IMR-90 (cell line): ENCODE results near the gene RUNX2. TPM values are rescaled to one million over a fixed set of nuclear protein-coding genes. Genes with fewer than 3 reads are reported as not detected.

Experiments used
- ATAC-seq: fragments of 200-7000 bp; cut with Tn5 transposase; 2 replicates; pipeline ENCODE4 v1.9.1; 2020; ENCODE audit warnings: low read depth, mild to moderate bottlenecking, moderate library complexity
- BruUV-seq: library from RNA; stranded (reverse); fragments of 400-500 nt; replicated peaks from 2 replicates; lab custom pipeline; 2021; lab: Mats Ljungman, UMichigan
- CTCF ChIA-PET: fragments of 300-600 bp; formaldehyde crosslinking; extraction: SDS; loops from one replicate; lab custom pipeline; 2021; ENCODE audit warnings: antibody characterized with exemption; lab: Yijun Ruan, JAX
- POLR2A ChIA-PET: fragments of 300-600 bp; sonication (Branson Sonifier 250); formaldehyde crosslinking; loops from one replicate; lab custom pipeline; 2022; ENCODE audit warnings: antibody characterized with exemption; ENCODE audit not compliant: unreplicated experiment; lab: Charles Lee
- DNase-seq: peaks from one replicate; pipeline ENCODE4 v3.0.0; 2013
- H2AFZ ChIP-seq: replicated peaks from 2 replicates; pipeline ENCODE3; 2013; ENCODE audit warnings: low read length, mild to moderate bottlenecking; ENCODE audit not compliant: poor library complexity
- H2AK5ac ChIP-seq: 2 replicates; pipeline ENCODE4 v1.6.1; 2013; ENCODE audit warnings: low read depth, low read length, inconsistent platforms
- H2AK9ac ChIP-seq: replicated peaks from 2 replicates; pipeline ENCODE3; 2013; ENCODE audit warnings: mild to moderate bottlenecking, low read depth, low read length, moderate library complexity; ENCODE audit not compliant: poor library complexity
- H2BK120ac ChIP-seq: 2 replicates; pipeline ENCODE4 v1.6.1; 2013; ENCODE audit warnings: low read depth, low read length, inconsistent platforms
- H2BK15ac ChIP-seq: 3 replicates; pipeline ENCODE4 v1.6.1; 2013; ENCODE audit warnings: low read depth, low read length, inconsistent platforms
- H2BK20ac ChIP-seq: 2 replicates; pipeline ENCODE4 v1.6.1; 2013; ENCODE audit warnings: low read depth, mild to moderate bottlenecking, inconsistent platforms, low read length, moderate library complexity
- H2BK5ac ChIP-seq: 2 replicates; pipeline ENCODE4 v1.6.1; 2013; ENCODE audit warnings: mild to moderate bottlenecking, low read depth, low read length, inconsistent platforms; ENCODE audit not compliant: poor library complexity, severe bottlenecking
- H3K14ac ChIP-seq: replicated peaks from 2 replicates; pipeline ENCODE4 v1.6.1; 2013; ENCODE audit warnings: low read depth, low read length, inconsistent platforms
- H3K18ac ChIP-seq: 2 replicates; pipeline ENCODE4 v1.6.1; 2013; ENCODE audit warnings: low read depth, low read length, control low read depth
- H3K23ac ChIP-seq: 2 replicates; pipeline ENCODE4 v1.6.1; 2013; ENCODE audit warnings: low read depth, low read length, inconsistent platforms
- H3K27ac ChIP-seq: 2 replicates; pipeline ENCODE4 v1.5.1; 2013; ENCODE audit warnings: mild to moderate bottlenecking, control low read depth, low read length; ENCODE audit not compliant: insufficient read depth
- H3K27me3 ChIP-seq: 2 replicates; pipeline ENCODE4 v1.6.1; 2013; ENCODE audit warnings: low read length; ENCODE audit not compliant: control insufficient read depth, insufficient read depth
- H3K36me3 ChIP-seq: 2 replicates; pipeline ENCODE4 v1.6.1; 2013; ENCODE audit warnings: low read length, mixed read lengths; ENCODE audit not compliant: control insufficient read depth, insufficient read depth
- H3K4ac ChIP-seq: 2 replicates; pipeline ENCODE4 v1.6.1; 2013; ENCODE audit warnings: low read depth, low read length, inconsistent platforms
- H3K4me1 ChIP-seq: 2 replicates; pipeline ENCODE4 v1.6.1; 2013; ENCODE audit warnings: low read length, mixed read lengths; ENCODE audit not compliant: control insufficient read depth, insufficient read depth
- H3K4me2 ChIP-seq: 2 replicates; pipeline ENCODE4 v1.6.1; 2013; ENCODE audit warnings: low read depth, mild to moderate bottlenecking, control low read depth, low read length, moderate library complexity
- H3K4me3 ChIP-seq: 2 replicates; pipeline ENCODE4 v1.5.1; 2013; ENCODE audit warnings: low read depth, mild to moderate bottlenecking, control low read depth, low read length, moderate library complexity; ENCODE audit not compliant: insufficient read depth
- H3K56ac ChIP-seq: 2 replicates; pipeline ENCODE4 v1.6.1; 2013; ENCODE audit warnings: low read length, inconsistent platforms; ENCODE audit not compliant: insufficient read depth; ENCODE audit errors: extremely low read depth
- H3K79me1 ChIP-seq, 2 experiments: 2 replicates each; pipeline ENCODE4 v1.6.1; 2013; ENCODE audit warnings: low read length in 2 of 2, inconsistent platforms in 1 of 2, low read depth in 1 of 2
- H3K9ac ChIP-seq: 2 replicates; pipeline ENCODE4 v1.6.1; 2013; ENCODE audit warnings: low read depth, low read length, control low read depth
- H3K9me1 ChIP-seq: 2 replicates; pipeline ENCODE4 v1.6.1; 2013; ENCODE audit warnings: low read length, inconsistent platforms; ENCODE audit not compliant: insufficient read depth
- H3K9me3 ChIP-seq: 2 replicates; pipeline ENCODE4 v1.6.1; 2013; ENCODE audit warnings: low read length; ENCODE audit not compliant: control insufficient read depth, insufficient read depth
- H4K20me1 ChIP-seq: 2 replicates; pipeline ENCODE4 v1.6.1; 2013; ENCODE audit warnings: low read length, inconsistent platforms; ENCODE audit not compliant: insufficient read depth
- H4K5ac ChIP-seq: 2 replicates; pipeline ENCODE4 v1.6.1; 2013; ENCODE audit warnings: mild to moderate bottlenecking, low read depth, low read length, control low read depth
- H4K8ac ChIP-seq, 2 experiments: 2 replicates each; pipeline ENCODE4 v1.6.1; 2013; ENCODE audit warnings: low read depth in 2 of 2, low read length in 2 of 2, control low read depth in 1 of 2, inconsistent platforms in 1 of 2
- H4K91ac ChIP-seq: 2 replicates; pipeline ENCODE4 v1.6.1; 2013; ENCODE audit warnings: low read depth, low read length, inconsistent platforms; ENCODE audit not compliant: insufficient read depth
- BHLHE40 ChIP-seq: fragments of 150-350 bp; IDR thresholded peaks from 2 replicates; pipeline ENCODE4 v1.6.1; 2016; ENCODE audit warnings: mild to moderate bottlenecking, low read depth, low read length
- CEBPB ChIP-seq: IDR thresholded peaks from 2 replicates; pipeline ENCODE4 v1.6.1; 2012; ENCODE audit warnings: low read depth, low read length, improper control_type of control experiment
- CHD1 ChIP-seq: IDR thresholded peaks from 2 replicates; pipeline ENCODE4 v1.6.1; 2012; ENCODE audit warnings: low read depth, low read length, improper control_type of control experiment
- FOS ChIP-seq: fragments of 150-350 bp; IDR thresholded peaks from 2 replicates; pipeline ENCODE4 v1.6.1; 2016; ENCODE audit warnings: low read depth, low read length
- MAFK ChIP-seq: IDR thresholded peaks from 2 replicates; pipeline ENCODE4 v1.6.1; 2012; ENCODE audit warnings: low read depth, low read length, improper control_type of control experiment
- MXI1 ChIP-seq: IDR thresholded peaks from 2 replicates; pipeline ENCODE4 v1.6.1; 2012; ENCODE audit warnings: low read depth, mild to moderate bottlenecking, low read length, moderate library complexity, borderline replicate concordance
- NFE2L2 ChIP-seq: fragments of 150-350 bp; IDR thresholded peaks from 2 replicates; pipeline ENCODE4 v1.6.1; 2016; ENCODE audit warnings: low read depth, mild to moderate bottlenecking, low read length
- POLR2A ChIP-seq: IDR thresholded peaks from 2 replicates; pipeline ENCODE4 v1.6.1; 2012; ENCODE audit warnings: mild to moderate bottlenecking, low read depth, low read length
- RAD21 ChIP-seq: IDR thresholded peaks from 2 replicates; pipeline ENCODE4 v1.6.1; 2012; ENCODE audit warnings: low read length, improper control_type of control experiment
- RFX5 ChIP-seq: IDR thresholded peaks from 2 replicates; pipeline ENCODE4 v1.8.0; 2012; ENCODE audit warnings: low read depth, mild to moderate bottlenecking, low read length, moderate library complexity
- SMC3 ChIP-seq: fragments of 150-350 bp; IDR thresholded peaks from 2 replicates; pipeline ENCODE4 v1.6.1; 2016; ENCODE audit warnings: low read depth, mild to moderate bottlenecking, antibody characterized with exemption, low read length, moderate library complexity
- WGBS, 2 experiments: methylation state at CpG; one replicate each; pipeline versions ENCODE4 v1.1.5 to v1.1.7; 2013; ENCODE audit warnings: missing lambda C conversion rate in 2 of 2; ENCODE audit not compliant: insufficient read length in 1 of 2; ENCODE audit errors: extremely low coverage in 2 of 2; 5-methylcytosine and 5-hydroxymethylcytosine counted together
- dilution Hi-C: fragments of 300-500 bp; cut with HindIII; formaldehyde crosslinking; loops from one replicate; pipeline ENCODE4 v1.14.3; 2018; ENCODE audit warnings: low sequenced_read_pairs; ENCODE audit not compliant: unreplicated experiment
- in situ Hi-C: fragments of 300-500 bp; cut with MboI; formaldehyde crosslinking; loops from 3 replicates; pipeline ENCODE4 v1.14.3; 2019; ENCODE audit warnings: low sequenced_read_pairs, inconsistent platforms, mixed read lengths
- intact Hi-C: fragments of 100-400 bp; cut with micrococcal nuclease; formaldehyde crosslinking; loops from 2 replicates; pipeline ENCODE4 v1.10.0; 2022
- polyA plus RNA-seq, 3 experiments: library from polyadenylated mRNA; depleted of rRNA; stranded (reverse); fragments of >200 nt; gene quantifications; 2 replicates each; pipeline ENCODE4 v1.2.3, GENCODE V29; 2012; ENCODE audit warnings: low replicate concordance in 1 of 3
- total RNA-seq: library from RNA; depleted of rRNA; stranded (reverse); fragments of >200 nt; gene quantifications from 2 replicates; pipeline ENCODE4 v1.2.3, GENCODE V29; 2012
- TF ChIP-seq, protein P1 (sequence below): fragments of 150-350 bp; IDR thresholded peaks from 2 replicates; pipeline ENCODE4 v1.6.1; 2017; ENCODE audit warnings: mild to moderate bottlenecking, antibody characterized with exemption, low read length, low read depth
- TF ChIP-seq, protein P2 (sequence below): conservative IDR thresholded peaks from 2 replicates; pipeline ENCODE4 v1.5.1; 2012; ENCODE audit warnings: mild to moderate bottlenecking, low read depth, low read length, improper control_type of control experiment
- TF ChIP-seq, protein P3 (sequence below): fragments of 150-350 bp; IDR thresholded peaks from 2 replicates; pipeline ENCODE4 v1.6.1; 2016; ENCODE audit warnings: low read depth, mild to moderate bottlenecking, low read length, moderate library complexity, borderline replicate concordance

Gene RUNX2
- total and polyA plus RNA-seq, 2 of the 4 experiments (the other 2 are of a cell fraction) = 2.3 to 4.7 TPM

DNA sequence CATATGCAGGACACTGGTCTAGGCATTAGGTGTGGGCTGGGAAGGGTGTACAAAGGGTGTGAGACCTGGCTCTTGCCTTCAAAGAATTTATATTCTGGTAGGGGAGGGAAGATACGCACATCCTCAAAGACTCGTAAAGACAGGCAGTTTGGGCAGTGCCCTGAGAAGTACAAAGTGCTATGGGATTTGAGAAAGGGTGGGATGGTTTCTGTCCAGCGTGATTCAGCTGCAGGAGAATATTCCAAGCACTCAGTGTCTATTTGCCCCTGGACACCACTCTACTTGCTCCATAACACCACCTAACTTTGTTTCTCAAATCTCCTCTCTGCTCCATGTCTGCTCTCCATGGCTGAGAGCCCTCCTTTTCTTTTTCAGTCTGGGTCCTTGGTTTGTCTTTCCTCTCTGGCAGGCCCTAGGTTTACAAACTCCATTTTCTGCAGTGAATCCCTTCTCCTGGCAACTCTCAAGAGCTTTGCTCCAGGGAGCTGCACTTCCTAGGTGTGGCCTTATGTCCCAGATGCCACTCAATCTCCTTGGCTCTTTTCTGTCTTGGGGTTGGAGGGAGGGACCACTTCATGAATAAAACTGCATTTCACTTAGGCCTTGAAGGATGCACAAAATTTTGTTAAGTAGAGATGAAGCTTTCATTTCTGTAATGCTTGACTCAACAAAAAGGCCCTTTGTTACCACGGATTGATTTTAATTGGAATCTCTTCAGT is 377.2 kb downstream of the RUNX2 start:
- CTCF ChIA-PET = interaction anchor here (0.8 kb wide), 1 partner anchor 9 kb away, joined by 4 read pairs; no protein-coding TSS in a partner anchor
- H3K27ac ChIP-seq = no peak overlapping the region

More for the DNA sequence above, 377.2 kb downstream of the RUNX2 start:
- H2BK15ac ChIP-seq = peak overlapping the region; percentile 9; the same call in 2 of the 3 replicates
- no peak overlapping the region for H4K91ac ChIP-seq
- intact Hi-C loops = no loop called here
- no peak for DNase-seq
- no peaks in the 10 kb centered on the region for H4K20me1 ChIP-seq
- no peak overlapping the region for H4K5ac ChIP-seq
- no peak overlapping the region for H3K4me3 ChIP-seq
- no peaks in the 10 kb centered on the region for H3K27me3 ChIP-seq
- no peak overlapping the region for H2AFZ ChIP-seq
- dilution Hi-C loops = no loop called here
- no peak overlapping the region for H2BK5ac ChIP-seq
- WGBS, 2 experiments = no CpG with 5 or more reads among the region's 4 CpGs
- H2BK120ac ChIP-seq = peak overlapping the region; percentile 46; the same call in 1 of the 2 replicates
- H3K56ac ChIP-seq = no peak overlapping the region
- no peaks in the 10 kb centered on the region for H3K9me3 ChIP-seq
- no peak overlapping the region for H3K23ac ChIP-seq
- no peak overlapping the region for H2AK9ac ChIP-seq
- H3K4me2 ChIP-seq = no peak overlapping the region
- H3K4ac ChIP-seq = 0 out of 2 replicates have a peak overlapping the region, but pooled peaks have one; percentile 19
- H3K4me1 ChIP-seq = peaks cover 5% of the 10 kb centered on the region; the same call in 1 of the 2 replicates
- H3K14ac ChIP-seq = no peak overlapping the region
- no peaks in the 10 kb centered on the region for H3K36me3 ChIP-seq
- H2AK5ac ChIP-seq = no peak overlapping the region
- H3K18ac ChIP-seq = 0 out of 2 replicates have a peak overlapping the region, but pooled peaks have one; percentile 29
- BruUV-seq = no TSS peak
- no peak overlapping the region for H3K9ac ChIP-seq
- H4K8ac ChIP-seq = no peak overlapping the region
- H3K79me1 ChIP-seq = no peaks in the 10 kb centered on the region
- H3K9me1 ChIP-seq = 0 out of 2 replicates have a peak, but pooled peaks cover 5% of the 10 kb centered on the region
- in situ Hi-C loops = loop anchor here (25.0 kb wide), 2 partner anchors 618 to 1218 kb away; no protein-coding TSS in a partner anchor
- POLR2A ChIA-PET = no interaction called here
- ATAC-seq = no peak
- H2BK20ac ChIP-seq = no peak overlapping the region
- no peak for TF ChIP-seq FOS
- no peak for TF ChIP-seq CEBPB
- no peak for TF ChIP-seq RFX5
- no peak for TF ChIP-seq MAFK
- TF ChIP-seq SMC3 = no peak
- no peak for TF ChIP-seq BHLHE40
- TF ChIP-seq, protein P1, sequence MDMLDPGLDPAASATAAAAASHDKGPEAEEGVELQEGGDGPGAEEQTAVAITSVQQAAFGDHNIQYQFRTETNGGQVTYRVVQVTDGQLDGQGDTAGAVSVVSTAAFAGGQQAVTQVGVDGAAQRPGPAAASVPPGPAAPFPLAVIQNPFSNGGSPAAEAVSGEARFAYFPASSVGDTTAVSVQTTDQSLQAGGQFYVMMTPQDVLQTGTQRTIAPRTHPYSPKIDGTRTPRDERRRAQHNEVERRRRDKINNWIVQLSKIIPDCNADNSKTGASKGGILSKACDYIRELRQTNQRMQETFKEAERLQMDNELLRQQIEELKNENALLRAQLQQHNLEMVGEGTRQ = no peak
- no peak for TF ChIP-seq POLR2A
- TF ChIP-seq, protein P2, sequence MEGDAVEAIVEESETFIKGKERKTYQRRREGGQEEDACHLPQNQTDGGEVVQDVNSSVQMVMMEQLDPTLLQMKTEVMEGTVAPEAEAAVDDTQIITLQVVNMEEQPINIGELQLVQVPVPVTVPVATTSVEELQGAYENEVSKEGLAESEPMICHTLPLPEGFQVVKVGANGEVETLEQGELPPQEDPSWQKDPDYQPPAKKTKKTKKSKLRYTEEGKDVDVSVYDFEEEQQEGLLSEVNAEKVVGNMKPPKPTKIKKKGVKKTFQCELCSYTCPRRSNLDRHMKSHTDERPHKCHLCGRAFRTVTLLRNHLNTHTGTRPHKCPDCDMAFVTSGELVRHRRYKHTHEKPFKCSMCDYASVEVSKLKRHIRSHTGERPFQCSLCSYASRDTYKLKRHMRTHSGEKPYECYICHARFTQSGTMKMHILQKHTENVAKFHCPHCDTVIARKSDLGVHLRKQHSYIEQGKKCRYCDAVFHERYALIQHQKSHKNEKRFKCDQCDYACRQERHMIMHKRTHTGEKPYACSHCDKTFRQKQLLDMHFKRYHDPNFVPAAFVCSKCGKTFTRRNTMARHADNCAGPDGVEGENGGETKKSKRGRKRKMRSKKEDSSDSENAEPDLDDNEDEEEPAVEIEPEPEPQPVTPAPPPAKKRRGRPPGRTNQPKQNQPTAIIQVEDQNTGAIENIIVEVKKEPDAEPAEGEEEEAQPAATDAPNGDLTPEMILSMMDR = no peak
- TF ChIP-seq, protein P3, sequence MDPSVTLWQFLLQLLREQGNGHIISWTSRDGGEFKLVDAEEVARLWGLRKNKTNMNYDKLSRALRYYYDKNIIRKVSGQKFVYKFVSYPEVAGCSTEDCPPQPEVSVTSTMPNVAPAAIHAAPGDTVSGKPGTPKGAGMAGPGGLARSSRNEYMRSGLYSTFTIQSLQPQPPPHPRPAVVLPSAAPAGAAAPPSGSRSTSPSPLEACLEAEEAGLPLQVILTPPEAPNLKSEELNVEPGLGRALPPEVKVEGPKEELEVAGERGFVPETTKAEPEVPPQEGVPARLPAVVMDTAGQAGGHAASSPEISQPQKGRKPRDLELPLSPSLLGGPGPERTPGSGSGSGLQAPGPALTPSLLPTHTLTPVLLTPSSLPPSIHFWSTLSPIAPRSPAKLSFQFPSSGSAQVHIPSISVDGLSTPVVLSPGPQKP = no peak
- TF ChIP-seq NFE2L2 = no peak
- no peak for TF ChIP-seq MXI1
- no peak for TF ChIP-seq CHD1
- TF ChIP-seq RAD21 = no peak
